ENCODE measurements around the gene CREB5. TPM values are rescaled to one million over a fixed set of nuclear protein-coding genes. Genes with fewer than 3 reads are reported as not detected.

Gene CREB5
- total and polyA plus RNA-seq, 3 donors from 2014 or later, result 2.0 to 2.9 (median 2.9) TPM

DNA sequence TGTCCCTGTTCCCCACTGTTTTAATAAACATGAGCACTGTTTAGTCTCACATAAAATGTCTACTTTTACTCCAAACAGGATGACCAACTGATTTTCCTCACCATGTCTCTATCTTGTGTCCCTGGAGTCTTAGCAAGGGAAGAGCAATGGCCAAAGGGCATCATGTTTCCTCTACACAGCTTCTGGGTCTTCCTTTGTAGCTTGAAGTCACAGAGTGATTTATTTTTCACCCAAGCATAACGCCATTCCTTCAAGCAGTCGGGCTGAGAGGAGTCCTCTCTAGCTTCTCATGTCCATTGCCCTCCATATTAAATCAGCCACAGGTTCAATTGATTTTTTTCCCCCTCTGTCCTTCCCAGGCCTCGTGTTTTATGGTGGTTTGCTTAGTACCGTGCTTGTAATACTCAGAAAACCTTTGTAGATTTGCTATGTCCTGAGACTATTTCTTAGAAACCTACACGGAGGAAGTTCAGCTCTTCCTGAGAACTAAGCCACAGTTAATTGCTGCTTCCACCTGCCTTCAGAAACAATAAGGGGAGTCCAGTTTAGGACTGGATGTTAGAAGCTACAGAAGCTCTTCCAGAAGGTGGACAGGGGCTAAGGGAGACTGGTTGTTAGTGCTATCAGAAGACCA, 178.8 kb downstream of the CREB5 start:
- no peaks in the 10 kb centered on the region for H3K4me1 ChIP-seq

DNA sequence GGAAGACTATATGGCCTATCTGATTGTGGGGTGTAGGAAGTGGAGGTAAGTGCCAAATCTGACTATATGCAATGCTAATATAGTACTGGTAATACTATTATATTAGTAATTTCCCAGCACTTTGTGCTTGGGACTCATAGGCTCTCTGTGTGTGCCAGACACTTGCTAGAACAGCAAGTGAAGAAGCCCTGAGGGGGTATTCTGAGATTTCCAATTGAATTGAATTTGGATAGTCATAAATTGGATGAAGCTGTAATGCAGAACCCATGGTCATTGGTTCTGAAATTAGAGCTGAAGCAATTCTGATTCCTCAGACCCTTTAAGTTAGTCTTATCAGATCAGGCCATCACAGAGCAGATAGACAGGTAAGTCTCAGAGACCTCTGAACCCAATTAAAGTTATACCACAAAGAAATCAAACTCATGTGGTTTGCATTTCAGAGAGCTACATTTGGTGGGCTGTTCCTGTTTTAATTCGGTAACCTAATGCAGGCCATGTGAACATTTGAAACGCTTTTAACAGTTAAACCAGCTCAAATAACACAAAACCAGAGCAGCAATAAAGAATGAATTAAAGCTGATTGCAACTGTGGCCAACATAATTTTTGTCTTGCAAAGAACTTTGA, 179.5 kb downstream of the CREB5 start:
- DNase-seq, result no peak
- no peak for TF ChIP-seq POLR2A (IDR thresholded peaks at IDR 0.05)
- TF ChIP-seq, protein P1, sequence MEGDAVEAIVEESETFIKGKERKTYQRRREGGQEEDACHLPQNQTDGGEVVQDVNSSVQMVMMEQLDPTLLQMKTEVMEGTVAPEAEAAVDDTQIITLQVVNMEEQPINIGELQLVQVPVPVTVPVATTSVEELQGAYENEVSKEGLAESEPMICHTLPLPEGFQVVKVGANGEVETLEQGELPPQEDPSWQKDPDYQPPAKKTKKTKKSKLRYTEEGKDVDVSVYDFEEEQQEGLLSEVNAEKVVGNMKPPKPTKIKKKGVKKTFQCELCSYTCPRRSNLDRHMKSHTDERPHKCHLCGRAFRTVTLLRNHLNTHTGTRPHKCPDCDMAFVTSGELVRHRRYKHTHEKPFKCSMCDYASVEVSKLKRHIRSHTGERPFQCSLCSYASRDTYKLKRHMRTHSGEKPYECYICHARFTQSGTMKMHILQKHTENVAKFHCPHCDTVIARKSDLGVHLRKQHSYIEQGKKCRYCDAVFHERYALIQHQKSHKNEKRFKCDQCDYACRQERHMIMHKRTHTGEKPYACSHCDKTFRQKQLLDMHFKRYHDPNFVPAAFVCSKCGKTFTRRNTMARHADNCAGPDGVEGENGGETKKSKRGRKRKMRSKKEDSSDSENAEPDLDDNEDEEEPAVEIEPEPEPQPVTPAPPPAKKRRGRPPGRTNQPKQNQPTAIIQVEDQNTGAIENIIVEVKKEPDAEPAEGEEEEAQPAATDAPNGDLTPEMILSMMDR (IDR thresholded peaks at IDR 0.05), result no peak
- no peaks in the 10 kb centered on the region for H3K9me3 ChIP-seq
- H3K4me1 ChIP-seq, result no peaks in the 10 kb centered on the region
- H3K27ac ChIP-seq, result no peak overlapping the region
- H3K4me3 ChIP-seq, result no peak overlapping the region
- no peaks in the 10 kb centered on the region for H3K27me3 ChIP-seq
- intact Hi-C loops (cut with DNase I; ENCODE audit: low total_unique reads), result no loop called here
- H3K36me3 ChIP-seq (ENCODE audit: low read depth, missing control alignments), result no peaks in the 10 kb centered on the region
- WGBS, 2 donors, result 82 to 85% methylated on average over 2 of the region's 2 CpGs

More for the DNA sequence above, 178.8 kb downstream of the CREB5 start:
- Histone ChIP-seq H3K9me3 (no peaks in the 10 kb centered on the region), H3K4me3 (no peak overlapping the region), H3K27ac (no peak overlapping the region), H3K36me3 (ENCODE audit: low read depth, missing control alignments) (no peaks in the 10 kb centered on the region), H3K27me3 (no peaks in the 10 kb centered on the region)
- TF ChIP-seq, protein P1 (IDR thresholded peaks at IDR 0.05), result no peak
- no peak for TF ChIP-seq POLR2A (IDR thresholded peaks at IDR 0.05)
- 71 to 81% methylated on average over 5 of the region's 5 CpGs for WGBS, 2 donors
- intact Hi-C loops (cut with DNase I; ENCODE audit: low total_unique reads), result no loop called here
- no peak for DNase-seq

DNA sequence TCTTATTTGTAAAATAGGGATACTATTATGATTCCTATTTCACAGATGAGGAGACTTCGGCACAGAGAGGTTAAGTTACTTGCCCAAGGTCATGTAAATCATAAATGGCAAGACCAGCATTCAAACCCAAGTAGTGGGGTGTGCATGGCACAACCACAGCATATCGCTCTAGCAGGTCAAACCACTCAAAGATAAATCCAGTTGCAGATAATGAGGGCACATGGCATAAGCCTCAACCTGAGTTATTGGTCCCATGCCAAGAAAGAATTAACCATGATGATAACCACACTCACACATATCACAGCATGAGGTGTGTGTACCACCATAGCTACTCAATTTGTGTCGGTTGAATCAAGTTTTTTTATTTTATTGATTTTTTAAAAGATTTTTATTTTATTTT, 180.5 kb downstream of the CREB5 start:
- TF ChIP-seq, protein P1 (IDR thresholded peaks at IDR 0.05), result no peak
- TF ChIP-seq POLR2A (IDR thresholded peaks at IDR 0.05), result no peak
- H3K4me1 ChIP-seq, result no peaks in the 10 kb centered on the region
- intact Hi-C loops (cut with DNase I; ENCODE audit: low total_unique reads), result no loop called here
- H3K9me3 ChIP-seq, result no peaks in the 10 kb centered on the region
- no peaks in the 10 kb centered on the region for H3K36me3 ChIP-seq (ENCODE audit: low read depth, missing control alignments)
- H3K27me3 ChIP-seq, result no peaks in the 10 kb centered on the region
- WGBS, 2 donors, result 90 to 96% methylated on average over 3 of the region's 3 CpGs
- no peak overlapping the region for H3K4me3 ChIP-seq
- no peak for DNase-seq
- H3K27ac ChIP-seq, result no peak overlapping the region

DNA sequence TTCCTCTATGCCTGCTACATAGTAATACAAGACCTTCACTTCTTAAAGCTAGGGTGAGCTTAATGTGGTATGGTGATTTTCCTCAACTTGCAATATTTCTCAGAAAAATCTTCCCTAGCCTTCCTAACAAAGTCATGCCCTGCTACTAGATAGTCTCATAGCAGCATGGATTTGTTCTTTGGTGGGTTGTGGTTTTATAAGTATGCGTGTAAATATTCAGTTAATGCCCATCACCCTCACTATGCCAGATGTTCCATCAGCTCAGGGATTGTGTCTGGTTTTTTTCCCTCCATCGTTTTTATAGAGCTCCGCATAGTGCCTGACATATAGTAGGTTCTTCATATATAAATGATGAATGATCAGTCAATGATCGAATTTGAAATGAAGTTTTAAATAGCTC, 182.8 kb downstream of the CREB5 start:
- TF ChIP-seq, protein P1 (IDR thresholded peaks at IDR 0.05), result no peak
- TF ChIP-seq POLR2A (IDR thresholded peaks at IDR 0.05), result no peak
- DNase-seq, result no peak
- no peaks in the 10 kb centered on the region for H3K4me1 ChIP-seq
- 92 to 96% methylated on average over 4 of the region's 4 CpGs for WGBS, 2 donors
- H3K36me3 ChIP-seq (ENCODE audit: low read depth, missing control alignments), result no peaks in the 10 kb centered on the region
- no peaks in the 10 kb centered on the region for H3K27me3 ChIP-seq
- no peak overlapping the region for H3K27ac ChIP-seq
- no peaks in the 10 kb centered on the region for H3K9me3 ChIP-seq
- no peak overlapping the region for H3K4me3 ChIP-seq
- intact Hi-C loops (cut with DNase I; ENCODE audit: low total_unique reads), result no loop called here

DNA sequence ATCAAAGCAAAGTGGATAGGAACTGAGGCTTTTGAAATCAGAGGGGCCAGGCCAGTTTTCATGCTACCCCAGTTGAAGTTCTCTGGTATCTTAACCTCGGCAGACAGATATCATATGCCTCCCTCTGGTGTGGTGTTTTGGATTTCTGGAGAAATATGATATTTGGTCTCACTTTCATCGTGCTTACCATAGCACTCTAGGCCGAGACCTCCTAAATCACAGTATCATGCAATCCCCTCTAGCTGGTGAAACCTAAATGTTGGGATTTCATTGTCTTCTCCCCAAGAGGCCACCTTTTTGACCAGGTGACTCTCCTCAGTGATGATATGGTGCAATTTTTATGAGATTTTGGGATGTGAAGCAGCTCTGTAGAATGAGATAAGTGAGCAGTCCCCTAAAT, 183.5 kb downstream of the CREB5 start:
- DNase-seq, result no peak

More for the DNA sequence above, 183.5 kb downstream of the CREB5 start:
- Histone ChIP-seq H3K4me3 (no peak overlapping the region), H3K9me3 (no peaks in the 10 kb centered on the region), H3K27me3 (no peaks in the 10 kb centered on the region), H3K4me1 (no peaks in the 10 kb centered on the region), H3K27ac (no peak overlapping the region), H3K36me3 (ENCODE audit: low read depth, missing control alignments) (no peaks in the 10 kb centered on the region)
- 90 to 94% methylated on average over 3 of the region's 3 CpGs for WGBS, 2 donors
- intact Hi-C loops (cut with DNase I; ENCODE audit: low total_unique reads), result no loop called here
- TF ChIP-seq, protein P1 (IDR thresholded peaks at IDR 0.05), result no peak
- no peak for TF ChIP-seq POLR2A (IDR thresholded peaks at IDR 0.05)
